NT2/D1 (cell line): ENCODE results near the gene RAB7B.

Experiments
- DNase-seq: peaks from one replicate; pipeline ENCODE4 v3.0.0-alpha.2; 2011; ENCODE audit warnings: low read depth, low spot score
- H3K27me3 ChIP-seq: 2 replicates; pipeline ENCODE4 v1.6.0; 2011; ENCODE audit warnings: mild to moderate bottlenecking; ENCODE audit not compliant: insufficient read length, insufficient read depth
- H3K36me3 ChIP-seq: 2 replicates; pipeline ENCODE4 v1.6.1; 2011; ENCODE audit warnings: mild to moderate bottlenecking, low read length, mixed read lengths; ENCODE audit not compliant: insufficient read depth, insufficient read length
- H3K4me1 ChIP-seq: 2 replicates; pipeline ENCODE4 v1.5.1; 2011; ENCODE audit not compliant: insufficient read depth, insufficient read length
- H3K4me3 ChIP-seq: 2 replicates; pipeline ENCODE4 v1.5.1; 2011; ENCODE audit warnings: low read depth; ENCODE audit not compliant: insufficient read length
- H3K9ac ChIP-seq: 2 replicates; pipeline ENCODE4 v1.6.0; 2011; ENCODE audit warnings: low read depth; ENCODE audit not compliant: insufficient read length
- H3K9me3 ChIP-seq: 2 replicates; pipeline ENCODE4 v1.5.1; 2011; ENCODE audit warnings: mild to moderate bottlenecking, low read length; ENCODE audit not compliant: insufficient read depth
- SUZ12 ChIP-seq: IDR thresholded peaks from 2 replicates; pipeline ENCODE4 v1.6.1; 2011; ENCODE audit not compliant: insufficient read length, insufficient read depth; ENCODE audit errors: extremely low read depth
- YY1 ChIP-seq: IDR thresholded peaks from 2 replicates; pipeline ENCODE4 v1.6.1; 2011; ENCODE audit not compliant: insufficient read length, insufficient read depth
- ZNF274 ChIP-seq: IDR thresholded peaks from 2 replicates; pipeline ENCODE4 v1.6.1; 2011; ENCODE audit warnings: mild to moderate bottlenecking, low read depth, low read length

RAB7B gene

GRCh38 chr1:205986292-205986691 is 16.9 kb downstream of the RAB7B start:
- Histone ChIP-seq H3K36me3 (peaks cover 10% of the 10 kb centered on the region), H3K4me3 (no peak overlapping the region)
- TF ChIP-seq YY1 (no peak), SUZ12 (no peak), ZNF274 (no peak)

GRCh38 chr1:205985330-205986005 is 17.7 kb downstream of the RAB7B start:
- H3K36me3 ChIP-seq: peaks cover 10% of the 10 kb centered on the region
- H3K27me3 ChIP-seq: no peaks in the 10 kb centered on the region
- no peak overlapping the region for H3K9ac ChIP-seq
- no peak for DNase-seq
- H3K4me1 ChIP-seq: peaks cover 11% of the 10 kb centered on the region
- no peaks in the 10 kb centered on the region for H3K9me3 ChIP-seq
- no peak for TF ChIP-seq ZNF274
- TF ChIP-seq YY1: no peak
- H3K4me3 ChIP-seq: no peak overlapping the region

More at GRCh38 chr1:205986292-205986691, 16.9 kb downstream of the RAB7B start:
- DNase-seq: no peak
- Histone ChIP-seq H3K27me3 (no peaks in the 10 kb centered on the region), H3K9me3 (no peaks in the 10 kb centered on the region), H3K9ac (no peak overlapping the region), H3K4me1 (peaks cover 11% of the 10 kb centered on the region)

GRCh38 chr1:205983925-205984725 is 19.1 kb downstream of the RAB7B start:
- no peak for TF ChIP-seq YY1
- no peak for TF ChIP-seq ZNF274
- TF ChIP-seq SUZ12: no peak
- Histone ChIP-seq H3K4me3 (no peak overlapping the region), H3K36me3 (peaks cover 6% of the 10 kb centered on the region), H3K27me3 (no peaks in the 10 kb centered on the region), H3K9ac (peak overlapping the region; percentile 37), H3K9me3 (no peaks in the 10 kb centered on the region), H3K4me1 (peaks cover 11% of the 10 kb centered on the region)
- peak; percentile 61 for DNase-seq

- TF ChIP-seq SUZ12 (no peak), ZNF274 (no peak), YY1 (no peak)
- no peaks in the 10 kb centered on the region for H3K27me3 ChIP-seq
- no peaks in the 10 kb centered on the region for H3K9me3 ChIP-seq
- H3K4me3 ChIP-seq: no peak overlapping the region
- peaks cover 17% of the 10 kb centered on the region for H3K4me1 ChIP-seq
- DNase-seq: no peak
- H3K36me3 ChIP-seq: peaks cover 6% of the 10 kb centered on the region
- H3K9ac ChIP-seq: no peak overlapping the region
Observed at GRCh38 chr1:205981257-205981656, 21.9 kb downstream of the RAB7B start.

- TF ChIP-seq ZNF274 (no peak), SUZ12 (no peak), YY1 (no peak)
Observed at GRCh38 chr1:205980237-205980870, 22.8 kb downstream of the RAB7B start.

GRCh38 chr1:205979301-205979700 is 23.9 kb downstream of the RAB7B start:
- H3K4me1 ChIP-seq: peaks cover 17% of the 10 kb centered on the region
- H3K9me3 ChIP-seq: no peaks in the 10 kb centered on the region
- H3K36me3 ChIP-seq: peaks cover 6% of the 10 kb centered on the region
- no peak for DNase-seq
- no peak for TF ChIP-seq ZNF274
- TF ChIP-seq SUZ12: no peak
- TF ChIP-seq YY1: no peak
- no peak overlapping the region for H3K4me3 ChIP-seq
- H3K27me3 ChIP-seq: no peaks in the 10 kb centered on the region
- no peak overlapping the region for H3K9ac ChIP-seq

More at GRCh38 chr1:205980237-205980870, 22.8 kb downstream of the RAB7B start:
- Histone ChIP-seq H3K4me3 (no peak overlapping the region), H3K4me1 (peaks cover 19% of the 10 kb centered on the region), H3K27me3 (no peaks in the 10 kb centered on the region), H3K9ac (no peak overlapping the region), H3K9me3 (no peaks in the 10 kb centered on the region), H3K36me3 (peaks cover 6% of the 10 kb centered on the region)
- DNase-seq: no peak

GRCh38 chr1:205978676-205979075 is 24.5 kb downstream of the RAB7B start:
- Histone ChIP-seq H3K27me3 (no peaks in the 10 kb centered on the region), H3K36me3 (peaks cover 4% of the 10 kb centered on the region), H3K4me3 (no peak overlapping the region), H3K4me1 (peaks cover 11% of the 10 kb centered on the region), H3K9ac (no peak overlapping the region), H3K9me3 (no peaks in the 10 kb centered on the region)
- TF ChIP-seq SUZ12 (no peak), ZNF274 (no peak), YY1 (no peak)
- DNase-seq: no peak
